HG03108 (cell line): ENCODE measurements around the gene POLR2E.

Source experiments
- ATAC-seq: cut with Tn5 transposase; IDR thresholded peaks from one replicate; pipeline ENCODE4 v1.9.1; 2021; ENCODE audit warnings: moderate library complexity; ENCODE audit not compliant: unreplicated experiment

POLR2E gene

GRCh38 chr19:1051791-1052190 lies 43.4 kb downstream of the POLR2E start:
- no peak for ATAC-seq

- ATAC-seq: no peak
These were observed 44.0 kb downstream of the POLR2E start for GRCh38 chr19:1050989-1051788.

- ATAC-seq: no peak
These were observed 45.4 kb downstream of the POLR2E start for GRCh38 chr19:1049800-1050199.

- ATAC-seq: no peak
These were observed 46.1 kb downstream of the POLR2E start for GRCh38 chr19:1049106-1049505.

GRCh38 chr19:1047696-1048147 lies 47.5 kb downstream of the POLR2E start:
- ATAC-seq: no peak

GRCh38 chr19:1046836-1047695 lies 48.1 kb downstream of the POLR2E start:
- ATAC-seq: no peak

GRCh38 chr19:1046117-1046626 lies 49.0 kb downstream of the POLR2E start:
- no peak for ATAC-seq

GRCh38 chr19:1045247-1045603 lies 50.0 kb downstream of the POLR2E start:
- no peak for ATAC-seq

GRCh38 chr19:1042689-1043511 lies 52.3 kb downstream of the POLR2E start:
- no peak for ATAC-seq

GRCh38 chr19:1041835-1042685 lies 53.1 kb downstream of the POLR2E start:
- ATAC-seq: no peak

- no peak for ATAC-seq
These were observed 53.8 kb downstream of the POLR2E start for GRCh38 chr19:1041272-1041834.

GRCh38 chr19:1040476-1041271 lies 54.5 kb downstream of the POLR2E start:
- ATAC-seq: peak; percentile 32

GRCh38 chr19:1039646-1040475 lies 55.3 kb downstream of the POLR2E start, which contains the start of gene ABCA7:
Gene ABCA7 (plus strand): TSS chr19:1040107. CDS start chr19:1041362, 1,255 bp downstream.
- ATAC-seq: peak; percentile 70

- ATAC-seq: no peak
These were observed 56.1 kb downstream of the POLR2E start for GRCh38 chr19:1038978-1039645.

- ATAC-seq: no peak
These were observed 57.5 kb downstream of the POLR2E start for GRCh38 chr19:1037621-1038064.
